GM12878 (cell line): ENCODE measurements around the gene TRAPPC3L.

Experiments used
- CHD2 ChIP-seq: IDR thresholded peaks from 2 replicates; pipeline ENCODE4 v1.6.1; 2011; ENCODE audit warnings: low read depth, low read length, improper control_type of control experiment, borderline replicate concordance
- CTCF ChIP-seq, 3 experiments: IDR thresholded peaks in 2 of 3; conservative IDR thresholded peaks in 1 of 3; 2 replicates each; pipeline ENCODE4 v1.5.1; 2011; ENCODE audit warnings: low read depth in 3 of 3, low read length in 3 of 3, mild to moderate bottlenecking in 3 of 3, control low read depth in 2 of 3, moderate library complexity in 2 of 3, inconsistent platforms in 1 of 3, mixed read lengths in 1 of 3; ENCODE audit not compliant: control insufficient read depth in 2 of 3, insufficient read depth in 1 of 3; ENCODE audit errors: extremely low read depth in 1 of 3
- NBN ChIP-seq: fragments of 450-650 bp; IDR thresholded peaks from 2 replicates; pipeline ENCODE4 v1.6.1; 2016
- NR2C2 ChIP-seq: IDR thresholded peaks from 2 replicates; pipeline ENCODE4 v1.6.1; 2011; ENCODE audit warnings: borderline replicate concordance, low read depth; ENCODE audit not compliant: control insufficient read depth, insufficient read length
- POLR2A ChIP-seq: IDR thresholded peaks from 2 replicates; pipeline ENCODE4 v1.6.1; 2011; ENCODE audit warnings: low read depth, mild to moderate bottlenecking, low read length
- POLR2AphosphoS5 ChIP-seq: IDR thresholded peaks from 2 replicates; pipeline ENCODE4 v1.6.1; 2011; ENCODE audit warnings: mild to moderate bottlenecking, low read length, inconsistent platforms
- SKIL ChIP-seq: fragments of 450-650 bp; IDR thresholded peaks from 2 replicates; pipeline ENCODE4 v1.6.1; 2017; ENCODE audit warnings: mild to moderate bottlenecking, low read depth, inconsistent platforms; ENCODE audit not compliant: poor library complexity, severe bottlenecking
- YY1 ChIP-seq: IDR thresholded peaks from 2 replicates; pipeline ENCODE4 v1.6.1; 2011; ENCODE audit warnings: low read depth, mild to moderate bottlenecking, low read length
- ZNF274 ChIP-seq: IDR thresholded peaks from one replicate; pipeline ENCODE4 v1.8.0; 2011; ENCODE audit not compliant: insufficient read length, insufficient read depth

GRCh38 chr6:116450185-116450710 is 95.2 kb downstream of the TRAPPC3L start:
- TF ChIP-seq SKIL (no peak), CTCF (IDR thresholded peaks at IDR 0.05 in 2 of 3, conservative IDR thresholded peaks at IDR 0.05 in 1 of 3; ENCODE audit: control insufficient read depth in 2 of 3, extremely low read depth in 1 of 3, insufficient read depth in 1 of 3, low read depth in 3 of 3, low read length in 3 of 3) (no peak), POLR2AphosphoS5 (no peak), NR2C2 (no peak), NBN (no peak), CHD2 (no peak), ZNF274 (no peak), POLR2A (no peak), YY1 (no peak)
